Vagina (tissue), 2 donors: ENCODE data around the gene CCDC87.

Experiments
- POLR2A ChIP-seq, 2 donors: fragments of 450-650 bp; IDR thresholded peaks; one replicate each; pipeline ENCODE4 v1.6.1; 2017; ENCODE audit warnings: antibody characterized with exemption in 2 of 2, mild to moderate bottlenecking in 2 of 2, moderate library complexity in 2 of 2
- POLR2AphosphoS5 ChIP-seq, 2 donors: sonication (generic); formaldehyde crosslinking; IDR thresholded peaks; one replicate each; pipeline ENCODE4 v1.9.0; 2017; ENCODE audit warnings: antibody characterized with exemption in 2 of 2, mild to moderate bottlenecking in 2 of 2, low read depth in 1 of 2; ENCODE audit not compliant: insufficient read depth in 1 of 2
- TF ChIP-seq, protein P1 (sequence below), 3 experiments: fragments of 450-650 bp in 2 of 3; fragments of 200-600 bp in 1 of 3; sonication (generic) in 1 of 3; IDR thresholded peaks; one replicate each; pipeline ENCODE4 v1.5.1; 2017 to 2019; ENCODE audit warnings: antibody characterized with exemption in 3 of 3, mild to moderate bottlenecking in 2 of 3, moderate library complexity in 2 of 3

DNA sequence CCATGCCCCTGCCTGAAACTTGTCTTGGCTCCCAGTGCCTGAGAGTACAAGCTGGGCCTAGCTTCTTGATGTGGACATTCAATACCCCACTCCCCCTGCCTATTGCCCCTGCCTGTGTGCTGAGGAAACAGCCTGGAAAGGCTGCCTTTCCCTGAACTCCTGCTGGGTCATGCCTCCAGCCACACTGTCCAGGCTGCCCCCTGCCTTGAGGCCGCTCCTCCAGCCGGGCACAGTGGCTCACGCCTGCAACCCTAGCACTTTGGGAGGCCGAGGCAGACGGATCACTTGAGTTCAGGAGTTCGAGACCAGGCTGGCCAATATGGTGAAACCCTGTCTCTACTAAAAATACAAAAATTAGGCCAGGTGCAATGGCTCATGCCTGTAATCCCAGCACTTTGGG, 10.2 kb upstream of the CCDC87 start:
- TF ChIP-seq, protein P1, sequence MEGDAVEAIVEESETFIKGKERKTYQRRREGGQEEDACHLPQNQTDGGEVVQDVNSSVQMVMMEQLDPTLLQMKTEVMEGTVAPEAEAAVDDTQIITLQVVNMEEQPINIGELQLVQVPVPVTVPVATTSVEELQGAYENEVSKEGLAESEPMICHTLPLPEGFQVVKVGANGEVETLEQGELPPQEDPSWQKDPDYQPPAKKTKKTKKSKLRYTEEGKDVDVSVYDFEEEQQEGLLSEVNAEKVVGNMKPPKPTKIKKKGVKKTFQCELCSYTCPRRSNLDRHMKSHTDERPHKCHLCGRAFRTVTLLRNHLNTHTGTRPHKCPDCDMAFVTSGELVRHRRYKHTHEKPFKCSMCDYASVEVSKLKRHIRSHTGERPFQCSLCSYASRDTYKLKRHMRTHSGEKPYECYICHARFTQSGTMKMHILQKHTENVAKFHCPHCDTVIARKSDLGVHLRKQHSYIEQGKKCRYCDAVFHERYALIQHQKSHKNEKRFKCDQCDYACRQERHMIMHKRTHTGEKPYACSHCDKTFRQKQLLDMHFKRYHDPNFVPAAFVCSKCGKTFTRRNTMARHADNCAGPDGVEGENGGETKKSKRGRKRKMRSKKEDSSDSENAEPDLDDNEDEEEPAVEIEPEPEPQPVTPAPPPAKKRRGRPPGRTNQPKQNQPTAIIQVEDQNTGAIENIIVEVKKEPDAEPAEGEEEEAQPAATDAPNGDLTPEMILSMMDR (IDR thresholded peaks at IDR 0.05), result no peak
- TF ChIP-seq POLR2A (IDR thresholded peaks at IDR 0.05) (no peak), POLR2AphosphoS5 (IDR thresholded peaks at IDR 0.05; ENCODE audit: insufficient read depth in 1 of 2, low read depth in 1 of 2) (no peak)
